Prostate gland (tissue), 2 donors: ENCODE measurements around the gene UBC. TPM values are rescaled to one million over a fixed set of nuclear protein-coding genes. Genes with fewer than 3 reads are reported as not detected.

Experiments used
- DNase-seq: peaks from one replicate; pipeline ENCODE4 v3.0.0-alpha.2; 2019; ENCODE audit warnings: low spot score
- H3K27ac ChIP-seq, 2 donors: fragments of 200-600 bp; sonication (generic); 2 replicates each; pipeline ENCODE4 v1.5.1; 2017 to 2019
- H3K27me3 ChIP-seq: fragments of 200-600 bp; sonication (generic); replicated peaks from 2 replicates; pipeline ENCODE4 v1.5.1; 2019; ENCODE audit not compliant: insufficient read depth
- H3K36me3 ChIP-seq, 2 donors: fragments of 200-600 bp; sonication (generic); 1 replicate in 1 of 2; 2 replicates in 1 of 2; pipeline versions ENCODE4 v1.5.1 to v1.8.1; 2017 to 2019
- H3K4me1 ChIP-seq: fragments of 200-600 bp; sonication (generic); replicated peaks from 2 replicates; pipeline ENCODE4 v1.5.1; 2019
- H3K4me3 ChIP-seq, 2 donors: fragments of 200-600 bp; sonication (generic); 2 replicates each; pipeline ENCODE4 v1.5.1; 2017 to 2019
- H3K9me3 ChIP-seq: fragments of 200-600 bp; sonication (generic); 2 replicates; pipeline ENCODE4 v1.5.1; 2017
- POLR2A ChIP-seq: fragments of 450-650 bp; IDR thresholded peaks from one replicate; pipeline ENCODE4 v1.6.1; 2016; ENCODE audit warnings: antibody characterized with exemption, mild to moderate bottlenecking
- POLR2AphosphoS5 ChIP-seq: sonication (generic); formaldehyde crosslinking; IDR thresholded peaks from one replicate; pipeline ENCODE4 v1.6.1; 2017; ENCODE audit warnings: antibody characterized with exemption
- WGBS: methylation state at CpG from one replicate; pipeline ENCODE4 v1.1.5; 2018; 5-methylcytosine and 5-hydroxymethylcytosine counted together
- intact Hi-C: fragments of 100-400 bp; cut with DNase I; formaldehyde crosslinking; loops from one replicate; pipeline ENCODE4 v1.14.2; 2022
- total RNA-seq, 2 donors: library from RNA; depleted of rRNA; stranded (reverse); fragments of >200 nt; gene quantifications; one replicate each; pipeline ENCODE4 v1.1.0, GENCODE V29; 2016
- TF ChIP-seq, protein P1 (sequence below), 4 experiments: fragments of 200-600 bp in 2 of 4; fragments of 450-650 bp in 2 of 4; sonication (generic) in 2 of 4; IDR thresholded peaks; 1 replicate in 3 of 4; 2 replicates in 1 of 4; pipeline ENCODE4 v1.5.1; 2016 to 2019; ENCODE audit warnings: antibody characterized with exemption in 4 of 4, mild to moderate bottlenecking in 2 of 4, moderate library complexity in 2 of 4

UBC gene
- total RNA-seq, 2 donors from 2014 or later: 854 to 1,154 TPM

DNA sequence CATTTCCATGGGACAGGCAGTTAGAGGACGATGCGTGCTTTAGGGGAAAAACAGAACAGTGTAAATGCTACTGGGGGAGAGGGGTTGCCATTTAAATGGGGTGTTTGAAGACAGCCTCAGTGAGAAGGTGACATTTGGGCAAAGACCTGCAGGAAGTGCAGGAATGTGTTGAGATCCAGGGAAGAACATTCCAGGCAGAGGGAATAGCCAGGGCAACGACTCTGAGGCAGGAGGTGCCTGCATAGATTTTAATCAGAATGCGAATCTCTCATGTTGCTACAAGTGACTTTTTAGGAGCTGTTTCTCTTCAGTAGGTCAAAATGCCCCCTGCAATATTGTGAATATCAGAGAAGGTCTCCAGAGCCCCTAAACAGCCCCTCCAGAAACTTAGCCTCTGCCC, 43.2 kb downstream of the UBC start:
- intact Hi-C loops: no loop called here
- Histone ChIP-seq H3K4me1 (no peaks in the 10 kb centered on the region), H3K27ac (no peak overlapping the region), H3K4me3 (no peak overlapping the region), H3K27me3 (no peaks in the 10 kb centered on the region), H3K36me3 (no peaks in the 10 kb centered on the region), H3K9me3 (no peaks in the 10 kb centered on the region)
- 87% methylated on average over 4 of the region's 4 CpGs for WGBS
- no peak for TF ChIP-seq POLR2AphosphoS5
- DNase-seq: no peak

DNA sequence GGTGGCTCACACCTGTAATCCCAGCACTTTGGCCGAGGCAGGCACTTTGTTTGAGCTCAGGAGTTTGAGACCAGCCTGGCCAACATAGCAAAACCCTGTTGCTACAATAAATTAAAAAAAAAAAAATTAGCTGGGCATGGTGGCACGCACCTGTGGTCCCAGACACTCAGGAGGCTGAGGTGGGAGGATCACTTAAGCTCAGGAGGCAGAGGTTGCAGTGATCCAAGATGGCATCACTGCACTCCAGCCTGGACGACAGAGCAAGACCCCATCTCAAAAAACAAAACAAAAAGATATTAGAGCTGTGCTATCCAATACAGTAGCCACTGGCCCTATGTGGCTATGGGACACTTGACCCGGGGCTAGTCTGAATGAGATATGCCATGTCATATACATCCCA, 43.9 kb downstream of the UBC start:
- H3K27ac ChIP-seq: no peak overlapping the region
- H3K9me3 ChIP-seq: no peaks in the 10 kb centered on the region
- H3K4me1 ChIP-seq: no peaks in the 10 kb centered on the region
- H3K4me3 ChIP-seq: no peak overlapping the region
- TF ChIP-seq POLR2A: no peak
- TF ChIP-seq POLR2AphosphoS5: no peak
- TF ChIP-seq, protein P1, sequence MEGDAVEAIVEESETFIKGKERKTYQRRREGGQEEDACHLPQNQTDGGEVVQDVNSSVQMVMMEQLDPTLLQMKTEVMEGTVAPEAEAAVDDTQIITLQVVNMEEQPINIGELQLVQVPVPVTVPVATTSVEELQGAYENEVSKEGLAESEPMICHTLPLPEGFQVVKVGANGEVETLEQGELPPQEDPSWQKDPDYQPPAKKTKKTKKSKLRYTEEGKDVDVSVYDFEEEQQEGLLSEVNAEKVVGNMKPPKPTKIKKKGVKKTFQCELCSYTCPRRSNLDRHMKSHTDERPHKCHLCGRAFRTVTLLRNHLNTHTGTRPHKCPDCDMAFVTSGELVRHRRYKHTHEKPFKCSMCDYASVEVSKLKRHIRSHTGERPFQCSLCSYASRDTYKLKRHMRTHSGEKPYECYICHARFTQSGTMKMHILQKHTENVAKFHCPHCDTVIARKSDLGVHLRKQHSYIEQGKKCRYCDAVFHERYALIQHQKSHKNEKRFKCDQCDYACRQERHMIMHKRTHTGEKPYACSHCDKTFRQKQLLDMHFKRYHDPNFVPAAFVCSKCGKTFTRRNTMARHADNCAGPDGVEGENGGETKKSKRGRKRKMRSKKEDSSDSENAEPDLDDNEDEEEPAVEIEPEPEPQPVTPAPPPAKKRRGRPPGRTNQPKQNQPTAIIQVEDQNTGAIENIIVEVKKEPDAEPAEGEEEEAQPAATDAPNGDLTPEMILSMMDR (IDR thresholded peaks at IDR 0.05): no peak
- no peaks in the 10 kb centered on the region for H3K36me3 ChIP-seq
- WGBS: 97% methylated on average over 4 of the region's 4 CpGs
- H3K27me3 ChIP-seq: no peaks in the 10 kb centered on the region
- DNase-seq: no peak
- intact Hi-C loops: no loop called here

DNA sequence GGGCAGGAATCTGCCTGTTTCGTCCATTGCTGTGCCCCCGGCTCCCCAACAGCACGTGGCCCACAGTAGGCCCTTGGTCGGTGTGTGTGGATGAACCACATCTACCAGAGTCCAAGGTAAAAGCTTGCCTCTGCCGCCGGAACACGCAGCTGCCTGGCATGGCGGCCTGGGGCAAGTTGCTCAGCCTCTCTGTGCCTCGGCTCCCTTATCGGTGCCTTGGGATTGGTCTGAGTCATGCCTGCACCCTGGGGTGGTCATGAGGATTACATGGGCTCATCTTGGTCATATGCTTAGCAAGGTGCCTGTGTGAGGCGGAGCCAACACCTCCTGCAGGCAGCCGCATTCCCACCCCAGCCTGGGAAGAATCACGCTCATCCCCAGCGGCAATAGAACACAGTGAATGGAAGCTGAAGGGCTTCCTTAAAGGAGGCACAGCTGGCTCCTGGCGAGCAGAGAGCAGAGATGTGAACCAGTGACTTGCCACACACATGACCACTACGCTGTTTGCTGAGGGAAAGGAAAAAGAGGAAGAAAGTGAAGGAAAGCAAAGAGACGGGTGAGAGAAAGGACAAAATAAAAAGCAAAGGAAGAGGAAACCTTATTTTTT, 45.3 kb downstream of the UBC start:
- TF ChIP-seq POLR2AphosphoS5 (no peak), POLR2A (no peak)
- TF ChIP-seq, protein P1 (IDR thresholded peaks at IDR 0.05): no peak
- Histone ChIP-seq H3K4me3 (no peak overlapping the region), H3K9me3 (no peaks in the 10 kb centered on the region), H3K27me3 (no peaks in the 10 kb centered on the region), H3K36me3 (no peaks in the 10 kb centered on the region), H3K27ac (no peak overlapping the region), H3K4me1 (no peaks in the 10 kb centered on the region)
- intact Hi-C loops: no loop called here
- DNase-seq: no peak
- WGBS: 69% methylated on average over 17 of the region's 17 CpGs

DNA sequence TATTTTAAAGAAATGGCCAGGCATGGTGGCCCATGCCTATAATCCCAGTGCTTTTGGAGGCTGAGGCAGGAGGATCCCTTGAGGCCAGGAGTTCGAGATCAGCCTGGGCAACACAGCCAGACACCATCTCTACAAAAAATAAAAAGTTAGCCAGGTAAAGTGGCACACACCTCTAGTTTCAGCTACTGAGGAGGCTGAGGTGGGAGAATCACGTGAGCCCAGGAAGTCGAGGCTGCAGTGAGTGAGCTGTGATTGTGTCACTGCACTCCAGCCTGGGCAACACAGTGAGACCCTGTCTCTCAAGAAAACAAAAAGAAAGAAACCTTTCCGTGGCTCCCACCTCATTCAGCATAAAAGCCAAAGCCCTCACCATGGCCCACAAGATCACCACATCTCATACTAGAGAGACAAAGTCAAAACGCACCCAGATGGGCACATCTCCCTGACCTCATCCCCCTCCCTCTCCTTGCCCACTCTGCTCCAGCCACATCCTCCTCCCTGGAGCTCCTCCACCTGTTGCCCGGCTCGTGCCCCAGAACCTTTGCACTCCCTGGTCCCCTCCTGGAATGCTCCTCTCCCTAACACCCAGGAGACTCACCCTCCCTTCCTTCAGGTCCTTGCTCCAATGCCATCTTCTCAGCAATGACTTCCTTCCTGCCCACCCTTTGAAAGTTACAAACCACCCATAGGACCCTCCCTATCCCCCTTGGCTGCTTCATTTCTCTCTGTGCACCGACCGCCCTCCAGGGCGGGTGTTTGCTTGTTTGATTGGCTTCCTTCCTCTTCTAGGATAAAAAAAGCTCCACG, 46.0 kb downstream of the UBC start:
- H3K27ac ChIP-seq: no peak overlapping the region
- no peaks in the 10 kb centered on the region for H3K36me3 ChIP-seq
- intact Hi-C loops: no loop called here
- TF ChIP-seq, protein P1 (IDR thresholded peaks at IDR 0.05): no peak
- TF ChIP-seq POLR2AphosphoS5: no peak
- no peak for DNase-seq
- H3K9me3 ChIP-seq: no peaks in the 10 kb centered on the region
- H3K27me3 ChIP-seq: no peaks in the 10 kb centered on the region
- no peak overlapping the region for H3K4me3 ChIP-seq
- WGBS: 70% methylated on average over 11 of the region's 11 CpGs
- no peaks in the 10 kb centered on the region for H3K4me1 ChIP-seq

DNA sequence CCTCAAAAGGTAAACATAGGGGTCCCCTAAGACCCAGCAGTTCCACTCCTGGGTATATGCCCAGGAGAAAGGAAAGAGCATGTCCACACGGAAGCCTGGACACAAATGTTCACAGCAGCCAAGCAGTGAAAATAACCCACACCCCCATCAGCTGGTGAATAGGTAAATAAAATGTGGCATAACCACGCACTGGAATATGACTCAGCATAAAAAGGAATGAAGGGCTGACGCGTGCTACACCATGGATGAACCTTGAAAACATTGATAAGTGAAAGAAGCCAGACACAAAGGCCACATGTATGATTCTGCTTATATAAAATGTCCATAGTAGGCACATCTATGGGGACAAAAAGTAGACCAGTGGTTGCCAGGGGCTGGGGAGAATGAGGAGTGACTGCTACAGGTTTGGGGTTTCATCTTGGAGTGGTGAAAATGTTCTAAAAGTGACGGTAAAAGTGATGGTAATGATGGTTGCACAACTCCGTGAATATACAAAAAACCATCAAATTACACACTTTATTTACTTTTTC, 47.0 kb downstream of the UBC start:
- intact Hi-C loops: no loop called here
- TF ChIP-seq, protein P1 (IDR thresholded peaks at IDR 0.05): no peak
- TF ChIP-seq POLR2A: no peak
- TF ChIP-seq POLR2AphosphoS5: no peak
- 70% methylated on average over 6 of the region's 6 CpGs for WGBS

More for the DNA sequence above, 47.0 kb downstream of the UBC start:
- H3K9me3 ChIP-seq: no peaks in the 10 kb centered on the region
- H3K27ac ChIP-seq: no peak overlapping the region
- no peaks in the 10 kb centered on the region for H3K36me3 ChIP-seq
- no peak for DNase-seq
- no peak overlapping the region for H3K4me3 ChIP-seq
- H3K4me1 ChIP-seq: no peaks in the 10 kb centered on the region
- no peaks in the 10 kb centered on the region for H3K27me3 ChIP-seq
